Spleen (tissue), 7 donors: Measurements from ENCODE around the gene RBM47.

Experiments used
- POLR2A ChIP-seq, 3 donors: fragments of 450-650 bp; IDR thresholded peaks; one replicate each; pipeline ENCODE4 v1.5.1; 2017; ENCODE audit warnings: antibody characterized with exemption in 3 of 3, mild to moderate bottlenecking in 1 of 3
- POLR2AphosphoS5 ChIP-seq, 3 donors: sonication (generic); formaldehyde crosslinking; IDR thresholded peaks; one replicate each; pipeline ENCODE4 v1.5.1; 2017; ENCODE audit warnings: antibody characterized with exemption in 3 of 3
- TF ChIP-seq, protein P1 (sequence below), 11 experiments: fragments of 200-600 bp in 7 of 11; fragments of 450-650 bp in 4 of 11; sonication (generic) in 4 of 11; IDR thresholded peaks in 8 of 11; conservative IDR thresholded peaks in 3 of 11; 1 replicate in 7 of 11; 2 replicates in 4 of 11; pipeline versions ENCODE4 v1.4.0 to v1.8.0; 2016 to 2021; ENCODE audit warnings: antibody characterized with exemption in 11 of 11, inconsistent platforms in 4 of 11, mild to moderate bottlenecking in 1 of 11
- donor health status: DM: no; HTN: no; CAD: no; lungs with moderate emphysema.
- donor health status: DM: no; HTN: no; CAD: no.
- donor health status: DM: no; HTN: no; CAD: no.

DNA sequence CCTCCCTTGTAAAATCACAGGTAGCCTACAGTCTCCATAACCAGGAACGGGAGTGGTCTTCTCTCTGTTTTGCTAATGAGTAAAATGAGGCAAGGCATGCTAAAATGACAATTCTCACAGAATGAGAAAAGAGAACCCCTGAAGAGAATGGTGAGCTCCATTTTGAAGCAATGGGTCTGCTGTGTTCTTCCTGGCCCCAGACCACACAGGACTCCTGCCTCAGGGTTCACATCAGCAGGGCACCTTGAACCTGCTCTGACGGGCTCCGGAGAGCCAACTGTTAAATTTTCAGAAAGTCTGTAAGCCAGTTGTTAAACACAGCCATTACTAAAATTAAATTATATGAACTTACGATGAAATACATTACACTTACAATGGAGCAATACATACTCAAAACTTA, 32.1 kb upstream of the RBM47 start:
- TF ChIP-seq POLR2AphosphoS5 (IDR thresholded peaks at IDR 0.05) = no peak
- TF ChIP-seq, protein P1, sequence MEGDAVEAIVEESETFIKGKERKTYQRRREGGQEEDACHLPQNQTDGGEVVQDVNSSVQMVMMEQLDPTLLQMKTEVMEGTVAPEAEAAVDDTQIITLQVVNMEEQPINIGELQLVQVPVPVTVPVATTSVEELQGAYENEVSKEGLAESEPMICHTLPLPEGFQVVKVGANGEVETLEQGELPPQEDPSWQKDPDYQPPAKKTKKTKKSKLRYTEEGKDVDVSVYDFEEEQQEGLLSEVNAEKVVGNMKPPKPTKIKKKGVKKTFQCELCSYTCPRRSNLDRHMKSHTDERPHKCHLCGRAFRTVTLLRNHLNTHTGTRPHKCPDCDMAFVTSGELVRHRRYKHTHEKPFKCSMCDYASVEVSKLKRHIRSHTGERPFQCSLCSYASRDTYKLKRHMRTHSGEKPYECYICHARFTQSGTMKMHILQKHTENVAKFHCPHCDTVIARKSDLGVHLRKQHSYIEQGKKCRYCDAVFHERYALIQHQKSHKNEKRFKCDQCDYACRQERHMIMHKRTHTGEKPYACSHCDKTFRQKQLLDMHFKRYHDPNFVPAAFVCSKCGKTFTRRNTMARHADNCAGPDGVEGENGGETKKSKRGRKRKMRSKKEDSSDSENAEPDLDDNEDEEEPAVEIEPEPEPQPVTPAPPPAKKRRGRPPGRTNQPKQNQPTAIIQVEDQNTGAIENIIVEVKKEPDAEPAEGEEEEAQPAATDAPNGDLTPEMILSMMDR (IDR thresholded peaks at IDR 0.05 in 8 of 11, conservative IDR thresholded peaks at IDR 0.05 in 3 of 11) = no peak
- TF ChIP-seq POLR2A (IDR thresholded peaks at IDR 0.05) = no peak
